HFF-Myc (cell line): ENCODE data around the gene DUSP16.

Source experiments
- DNase-seq: peaks from one replicate; pipeline ENCODE4 v3.0.0-alpha.2; 2011; ENCODE audit warnings: low read depth; ENCODE audit errors: extremely low read depth
- H3K4me3 ChIP-seq: replicated peaks from 2 replicates; pipeline ENCODE4 v1.5.1; 2011; ENCODE audit warnings: low read depth, mild to moderate bottlenecking, control low read depth, low read length
- CTCF ChIP-seq: IDR thresholded peaks from 2 replicates; pipeline ENCODE4 v1.5.1; 2012; ENCODE audit warnings: mild to moderate bottlenecking, low read depth, low read length, control low read depth; ENCODE audit errors: missing control alignments

DUSP16 gene

GRCh38 chr12:12562585-12563261 lies at the start of gene DUSP16:
Gene DUSP16 (minus strand): TSS chr12:12562863. CDS start chr12:12521098, 41,765 bp downstream.
- peak; percentile 88 for DNase-seq
- TF ChIP-seq CTCF: no peak
- peak within 1 kb of the TSS; percentile 77 for H3K4me3 ChIP-seq

- H3K4me3 ChIP-seq: peak overlapping the region; percentile 74
- DNase-seq: no peak
- no peak for TF ChIP-seq CTCF
These were observed 49.7 kb upstream of the DUSP16 start for GRCh38 chr12:12612358-12612757.

GRCh38 chr12:12611512-12612306 lies 49.0 kb upstream of the DUSP16 start, which contains the start of gene CREBL2:
Gene CREBL2 (plus strand): TSS chr12:12611876. CDS start chr12:12612173, 297 bp downstream.
- peak; percentile 92 for DNase-seq
- no peak for TF ChIP-seq CTCF
- H3K4me3 ChIP-seq: peak within 1 kb of the TSS; percentile 74

GRCh38 chr12:12610711-12611110 lies 48.0 kb upstream of the DUSP16 start:
- no peak for TF ChIP-seq CTCF
- DNase-seq: no peak
- H3K4me3 ChIP-seq: peak overlapping the region; percentile 74

GRCh38 chr12:12609692-12610091 lies 47.0 kb upstream of the DUSP16 start:
- no peak overlapping the region for H3K4me3 ChIP-seq
- no peak for TF ChIP-seq CTCF
- DNase-seq: no peak

GRCh38 chr12:12608557-12608957 lies 45.9 kb upstream of the DUSP16 start:
- no peak for TF ChIP-seq CTCF
- no peak overlapping the region for H3K4me3 ChIP-seq
- DNase-seq: no peak
